KOPT-K1 (cell line): ENCODE results near the gene SERPINB2.
"Not testable (repeated sequence)": the region's sequence is repeated elsewhere in the genome, so short reads cannot be mapped to it uniquely, and the experiment has no call there.

Experiments
- H3K27ac ChIP-seq: fragments of 200-600 bp; sonication (generic); 2 replicates; pipeline ENCODE4 v1.5.1; 2016; ENCODE audit warnings: antibody characterized with exemption, mild to moderate bottlenecking, low read depth, low read length; ENCODE audit not compliant: poor library complexity, severe bottlenecking
- H3K36me3 ChIP-seq: fragments of 200-600 bp; sonication (generic); 2 replicates; pipeline ENCODE4 v1.5.1; 2017; ENCODE audit warnings: antibody characterized with exemption, mild to moderate bottlenecking, low read length, moderate library complexity; ENCODE audit not compliant: insufficient read depth
- H3K9me3 ChIP-seq: fragments of 200-600 bp; sonication (generic); 2 replicates; pipeline ENCODE4 v1.5.1; 2017; ENCODE audit warnings: antibody characterized with exemption, low read length, mild to moderate bottlenecking; ENCODE audit not compliant: insufficient read depth, poor library complexity, severe bottlenecking

Gene SERPINB2

GRCh38 chr18:63903851-63904570 lies 16.5 kb downstream of the SERPINB2 start:
- Histone ChIP-seq H3K9me3 (no peaks in the 10 kb centered on the region), H3K27ac (no peak overlapping the region), H3K36me3 (no peaks in the 10 kb centered on the region)

- H3K27ac ChIP-seq = no peak overlapping the region
- H3K9me3 ChIP-seq = no peaks in the 10 kb centered on the region
- H3K36me3 ChIP-seq = no peaks in the 10 kb centered on the region
Observed at GRCh38 chr18:63904694-63905093, 17.2 kb downstream of the SERPINB2 start.

- Histone ChIP-seq H3K9me3 (no peaks in the 10 kb centered on the region), H3K27ac (no peak overlapping the region), H3K36me3 (no peaks in the 10 kb centered on the region)
Observed at GRCh38 chr18:63905361-63905760, 17.9 kb downstream of the SERPINB2 start.

DNA sequence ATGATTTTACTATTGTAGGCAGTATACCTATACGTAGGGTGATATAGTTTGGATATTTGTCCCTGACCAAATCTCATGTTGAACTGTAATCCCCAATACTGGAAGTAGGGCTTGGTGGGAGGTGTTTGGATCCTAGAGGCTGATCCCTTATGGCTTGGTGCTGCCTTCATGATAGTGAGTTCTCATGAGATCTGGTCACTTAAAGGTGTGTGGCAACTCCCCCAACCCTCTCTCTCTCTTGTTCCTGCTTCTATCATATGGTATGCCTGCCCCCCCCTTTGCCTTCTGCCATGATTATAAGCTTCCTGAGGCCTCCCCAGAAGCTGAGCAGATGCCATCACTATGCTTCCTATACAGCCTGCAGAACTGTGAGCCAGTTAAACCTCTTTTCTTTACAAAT lies 18.6 kb downstream of the SERPINB2 start:
- H3K9me3 ChIP-seq = no peaks in the 10 kb centered on the region

DNA sequence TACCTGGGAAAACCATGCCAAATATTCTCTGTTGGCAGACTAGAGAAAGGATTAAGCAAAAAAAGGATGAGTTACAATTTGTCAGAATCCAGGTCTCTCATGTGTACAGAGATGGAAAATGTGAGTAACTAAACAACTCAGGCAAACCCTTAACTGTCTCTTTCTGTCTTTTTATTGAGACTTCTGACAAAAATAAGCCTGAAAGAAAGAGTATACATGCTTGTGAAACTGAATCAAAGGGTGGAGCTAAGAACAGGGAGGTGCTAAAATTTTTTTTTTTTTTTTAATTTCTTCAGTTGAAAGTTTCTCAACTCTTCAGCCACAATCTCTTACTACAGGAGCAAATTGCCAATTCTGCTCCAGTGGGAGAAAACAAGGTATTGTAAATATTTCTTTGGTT lies 20.2 kb downstream of the SERPINB2 start, which contains the start of gene SERPINB10:
SERPINB10 (plus strand) TSS at position 295 of the 400 bp plus-strand sequence. CDS start 7,553 bp downstream, outside the sequence.
- Histone ChIP-seq H3K36me3 (no peaks in the 10 kb centered on the region), H3K9me3 (no peaks in the 10 kb centered on the region), H3K27ac (no peak within 1 kb of the TSS)

More for the DNA sequence above, 18.6 kb downstream of the SERPINB2 start:
- H3K36me3 ChIP-seq = no peaks in the 10 kb centered on the region
- H3K27ac ChIP-seq = no peak overlapping the region

DNA sequence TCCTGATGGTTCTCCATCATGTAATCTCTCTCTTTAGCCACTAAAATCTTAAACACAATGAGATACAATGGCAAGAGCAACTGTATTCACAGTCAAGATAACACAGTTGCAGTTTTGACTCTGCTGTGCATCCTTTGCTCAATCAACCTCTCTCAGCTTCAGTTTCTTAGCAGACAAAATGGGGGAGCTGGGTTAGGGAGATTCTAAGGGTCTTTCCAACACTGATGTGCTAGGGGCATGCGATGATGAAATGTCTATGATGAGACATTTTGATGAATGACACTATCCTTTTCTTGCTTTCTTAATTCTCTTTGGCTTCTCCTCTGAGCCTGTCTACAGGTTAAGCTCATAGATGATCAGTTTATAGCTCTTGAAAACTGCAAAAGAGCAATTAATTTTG lies 21.4 kb downstream of the SERPINB2 start:
- H3K9me3 ChIP-seq = no peaks in the 10 kb centered on the region
- no peaks in the 10 kb centered on the region for H3K36me3 ChIP-seq
- H3K27ac ChIP-seq = no peak overlapping the region

GRCh38 chr18:63909870-63910269 lies 22.4 kb downstream of the SERPINB2 start:
- H3K27ac ChIP-seq = no peak overlapping the region
- no peaks in the 10 kb centered on the region for H3K9me3 ChIP-seq
- no peaks in the 10 kb centered on the region for H3K36me3 ChIP-seq

- H3K27ac ChIP-seq = no peak overlapping the region
- no peaks in the 10 kb centered on the region for H3K36me3 ChIP-seq
- no peaks in the 10 kb centered on the region for H3K9me3 ChIP-seq
Observed at GRCh38 chr18:63917817-63918216, 30.3 kb downstream of the SERPINB2 start.

DNA sequence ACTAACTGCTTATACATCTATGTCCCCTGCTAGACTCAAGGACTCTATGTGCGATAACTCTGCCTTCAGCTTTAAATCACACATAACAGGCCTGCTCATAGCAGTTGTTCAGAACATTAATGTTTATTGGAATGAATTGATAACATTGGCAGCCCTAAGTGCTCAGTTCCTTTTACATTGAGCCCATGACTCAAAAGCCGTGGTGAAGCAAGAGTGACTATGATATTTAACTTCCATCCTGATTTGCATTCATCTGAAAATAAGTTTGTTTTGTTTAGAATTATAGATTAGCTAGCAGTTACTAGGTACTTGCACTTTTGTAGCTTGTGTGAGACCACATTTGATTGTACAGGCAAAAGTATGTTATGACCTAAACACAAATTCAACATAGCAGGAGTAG lies 34.5 kb downstream of the SERPINB2 start:
- no peak overlapping the region for H3K27ac ChIP-seq
- no peaks in the 10 kb centered on the region for H3K9me3 ChIP-seq
- H3K36me3 ChIP-seq = no peaks in the 10 kb centered on the region

DNA sequence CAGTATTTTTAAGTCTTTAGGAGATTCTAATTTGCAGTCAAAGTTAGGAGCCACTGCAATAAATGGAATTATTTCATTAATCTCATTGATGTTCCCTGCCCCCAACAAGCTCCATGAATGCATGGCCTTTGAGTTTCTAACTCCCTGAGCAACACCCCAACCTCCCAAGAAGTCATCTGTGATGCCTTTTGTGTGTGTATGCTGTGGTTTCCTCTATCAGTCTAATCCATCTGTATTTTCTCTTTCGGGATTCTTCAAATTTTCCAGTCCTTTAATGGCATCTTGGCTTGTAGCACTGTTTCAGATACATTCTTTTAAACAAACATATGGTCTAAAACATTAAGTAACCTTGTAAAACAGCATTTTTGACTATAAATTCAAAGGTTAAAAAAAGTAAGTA lies 37.0 kb downstream of the SERPINB2 start:
- Histone ChIP-seq H3K27ac (no peak overlapping the region), H3K9me3 (no peaks in the 10 kb centered on the region), H3K36me3 (no peaks in the 10 kb centered on the region)

DNA sequence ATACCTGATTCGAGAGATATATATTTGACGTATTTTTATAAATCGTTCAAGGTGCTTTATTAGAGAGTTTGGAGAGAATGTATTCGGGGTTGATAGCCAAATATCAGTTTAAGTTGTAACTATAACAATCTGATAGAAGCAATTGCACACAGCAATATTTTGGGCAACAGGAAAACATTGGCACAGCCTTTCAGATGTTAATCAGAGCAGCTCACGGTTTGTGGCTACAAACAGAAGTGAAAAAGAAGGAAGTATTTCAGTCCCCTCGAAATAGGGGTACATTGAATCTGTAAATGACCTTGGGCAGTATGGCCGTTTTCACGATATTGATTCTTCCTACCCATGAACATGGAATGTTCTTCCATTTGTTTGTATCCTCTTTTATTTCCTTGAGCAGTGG lies 40.8 kb downstream of the SERPINB2 start:
- Histone ChIP-seq H3K9me3 (no peaks in the 10 kb centered on the region), H3K27ac (no peak overlapping the region), H3K36me3 (no peaks in the 10 kb centered on the region)

DNA sequence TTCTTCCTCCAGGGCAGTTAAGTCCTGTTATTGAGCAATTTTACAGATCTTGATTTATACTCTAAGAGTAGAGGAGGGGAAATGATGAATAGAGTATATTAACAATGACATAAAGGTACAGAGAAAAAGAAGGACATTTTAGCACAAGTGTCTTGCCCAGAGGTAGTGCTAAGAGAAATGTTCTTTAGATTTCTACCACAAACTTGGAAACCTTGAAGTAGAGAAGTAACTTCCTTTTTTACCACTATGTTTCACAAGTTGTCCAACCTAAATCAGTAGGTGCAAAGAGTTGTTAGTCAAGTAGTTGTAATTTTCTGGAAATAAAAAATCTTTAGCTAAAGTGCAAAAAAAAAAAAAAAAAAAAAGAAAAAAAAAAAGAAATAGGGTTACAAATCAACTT lies 41.9 kb downstream of the SERPINB2 start:
- not testable (repeated sequence) for H3K36me3 ChIP-seq, H3K27ac ChIP-seq, H3K9me3 ChIP-seq

DNA sequence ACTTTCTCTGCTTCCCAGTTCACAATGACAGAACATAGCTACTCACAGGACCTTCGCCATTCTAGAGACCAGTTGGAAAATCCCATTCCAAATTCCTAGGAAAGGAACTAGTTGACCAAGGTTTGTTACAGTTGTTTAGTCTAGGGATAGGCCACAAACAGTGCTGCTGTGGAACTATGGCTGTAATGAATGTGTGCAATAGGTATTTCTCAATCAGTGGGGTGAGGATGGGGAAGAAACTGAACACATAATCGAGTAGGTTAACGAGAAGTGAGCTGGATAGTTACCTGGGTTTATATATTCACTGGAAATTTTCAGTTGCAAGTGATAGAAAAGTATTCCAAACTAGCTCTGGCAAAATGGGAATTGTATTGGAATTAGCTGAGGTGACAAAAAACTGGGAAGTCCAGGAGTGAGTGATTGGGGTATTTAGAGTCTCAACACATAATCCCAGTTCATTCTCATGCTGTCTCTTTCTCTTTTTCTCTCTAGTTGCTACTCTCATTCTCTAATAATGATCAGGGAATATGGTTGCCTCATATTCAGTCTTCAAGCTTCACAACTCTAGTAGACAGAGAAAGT lies 43.4 kb downstream of the SERPINB2 start:
- no peaks in the 10 kb centered on the region for H3K9me3 ChIP-seq
- no peaks in the 10 kb centered on the region for H3K36me3 ChIP-seq
- H3K27ac ChIP-seq = no peak overlapping the region

GRCh38 chr18:63936156-63936931 lies 48.8 kb downstream of the SERPINB2 start:
- Histone ChIP-seq H3K9me3 (no peaks in the 10 kb centered on the region), H3K36me3 (no peaks in the 10 kb centered on the region), H3K27ac (no peak overlapping the region)

DNA sequence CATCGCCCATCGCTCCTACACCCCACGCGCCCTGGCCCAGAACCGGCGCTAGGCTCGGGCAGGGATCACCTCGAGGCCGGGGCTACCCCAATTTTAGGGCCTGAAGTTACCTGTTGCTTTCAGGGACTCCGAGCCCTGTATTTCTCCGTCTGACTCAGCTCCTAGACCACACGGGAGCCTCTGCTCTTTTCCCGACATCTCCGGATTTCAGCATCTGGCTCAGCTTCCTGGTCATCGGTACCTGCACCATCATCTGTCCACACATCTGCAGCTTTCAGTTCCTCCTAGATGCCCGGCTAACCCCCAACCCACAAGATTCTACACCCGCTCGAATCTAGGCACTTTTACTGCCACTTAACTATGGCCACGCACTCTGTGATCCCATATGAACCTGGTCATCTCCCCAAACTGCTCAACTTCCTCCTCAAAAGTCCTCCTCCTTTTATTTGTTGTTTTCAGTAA lies 49.5 kb downstream of the SERPINB2 start:
- Histone ChIP-seq H3K9me3 (no peaks in the 10 kb centered on the region), H3K36me3 (no peaks in the 10 kb centered on the region), H3K27ac (no peak overlapping the region)
